GM23338 (cell line): Measurements from ENCODE around the gene SH3RF3. TPM values are rescaled to one million over a fixed set of nuclear protein-coding genes. Genes with fewer than 3 reads are reported as not detected.

ENCODE experiments used
- ATAC-seq: fragments of 200-7000 bp; cut with Tn5 transposase; 3 replicates; pipeline ENCODE4 v1.9.1; 2020
- DNase-seq: peaks from one replicate; pipeline ENCODE4 v3.0.0-alpha.2; 2015; ENCODE audit warnings: low spot score
- H2AFZ ChIP-seq: fragments of 200-600 bp; sonication (generic); 2 replicates; pipeline ENCODE4 v1.8.0; 2016; ENCODE audit warnings: antibody characterized with exemption, mild to moderate bottlenecking, moderate library complexity
- H3F3A ChIP-seq: fragments of 200-600 bp; sonication (generic); replicated peaks from 2 replicates; pipeline ENCODE4 v1.8.0; 2017; ENCODE audit warnings: antibody characterized with exemption, mixed run types, low read depth
- H3K27ac ChIP-seq: fragments of 200-600 bp; sonication (generic); 2 replicates; pipeline ENCODE4 v1.6.1; 2016; ENCODE audit warnings: low read depth
- H3K27me3 ChIP-seq: fragments of 200-600 bp; sonication (generic); 2 replicates; pipeline ENCODE4 v1.8.0; 2016; ENCODE audit warnings: mild to moderate bottlenecking, mixed run types, moderate library complexity; ENCODE audit not compliant: insufficient read depth
- H3K36me3 ChIP-seq: fragments of 200-600 bp; sonication (generic); 2 replicates; pipeline ENCODE4 v1.8.0; 2016; ENCODE audit warnings: mild to moderate bottlenecking; ENCODE audit not compliant: insufficient read depth
- H3K4me1 ChIP-seq: fragments of 200-600 bp; sonication (generic); 2 replicates; pipeline ENCODE4 v1.8.0; 2016; ENCODE audit warnings: mild to moderate bottlenecking, moderate library complexity; ENCODE audit not compliant: insufficient read depth
- H3K4me2 ChIP-seq: fragments of 200-600 bp; sonication (generic); 2 replicates; pipeline ENCODE4 v1.7.1; 2017; ENCODE audit warnings: mixed run types
- H3K4me3 ChIP-seq: fragments of 200-600 bp; sonication (generic); 2 replicates; pipeline ENCODE4 v1.6.1; 2016; ENCODE audit warnings: mixed run types
- H3K79me2 ChIP-seq: fragments of 200-600 bp; sonication (generic); replicated peaks from 2 replicates; pipeline ENCODE4 v1.8.0; 2017; ENCODE audit warnings: mild to moderate bottlenecking; ENCODE audit not compliant: insufficient read depth
- H3K9me2 ChIP-seq: fragments of 200-600 bp; sonication (generic); 2 replicates; pipeline ENCODE4 v1.8.0; 2017; ENCODE audit not compliant: insufficient read depth
- H4K20me1 ChIP-seq: fragments of 200-600 bp; sonication (generic); replicated peaks from 2 replicates; pipeline ENCODE4 v1.8.0; 2017; ENCODE audit warnings: mild to moderate bottlenecking; ENCODE audit not compliant: insufficient read depth
- H3K27ac Mint-ChIP-seq: 2 replicates; pipeline ENCODE4 v1.8.0; 2020; ENCODE audit warnings: inconsistent platforms, mild to moderate bottlenecking, moderate library complexity, mixed read lengths
- H3K27me3 Mint-ChIP-seq: 3 replicates; pipeline ENCODE4 v1.8.0; 2022; ENCODE audit warnings: low read depth, mild to moderate bottlenecking, moderate library complexity, mixed read lengths, inconsistent platforms; ENCODE audit not compliant: insufficient read depth, poor library complexity
- H3K36me3 Mint-ChIP-seq: 3 replicates; pipeline ENCODE4 v1.8.0; 2021; ENCODE audit warnings: low read depth, mild to moderate bottlenecking, inconsistent platforms, moderate library complexity, mixed read lengths
- H3K4me1 Mint-ChIP-seq: 3 replicates; pipeline ENCODE4 v1.8.0; 2020; ENCODE audit warnings: mild to moderate bottlenecking, inconsistent platforms, mixed read lengths
- H3K4me3 Mint-ChIP-seq: 3 replicates; pipeline ENCODE4 v1.8.0; 2021; ENCODE audit warnings: moderate library complexity, mild to moderate bottlenecking, inconsistent platforms, mixed read lengths
- H3K9me3 Mint-ChIP-seq: 3 replicates; pipeline ENCODE4 v1.8.0; 2020; ENCODE audit warnings: moderate library complexity, mild to moderate bottlenecking, inconsistent platforms, mixed read lengths
- CREB1 ChIP-seq: fragments of 250-450 bp; sonication (Bioruptor Pico); IDR thresholded peaks from 2 replicates; pipeline ENCODE4 v1.5.0; 2020; ENCODE audit warnings: low read depth, mild to moderate bottlenecking, moderate library complexity
- CTCF ChIP-seq, 2 experiments: fragments of 200-600 bp in 1 of 2; sonication (generic) in 1 of 2; conservative IDR thresholded peaks; 2 replicates each; pipeline versions ENCODE4 v1.5.1 to v1.6.1; 2016 to 2017; ENCODE audit warnings: antibody characterized with exemption in 2 of 2, low read depth in 2 of 2, mild to moderate bottlenecking in 2 of 2, moderate library complexity in 1 of 2
- EZH2 ChIP-seq: fragments of 200-600 bp; sonication (generic); IDR thresholded peaks from one replicate; pipeline ENCODE4 v1.8.0; 2017; ENCODE audit warnings: antibody characterized with exemption, mild to moderate bottlenecking, low read depth; ENCODE audit not compliant: unreplicated experiment
- EZH2phosphoT487 ChIP-seq: fragments of 200-600 bp; sonication (generic); IDR thresholded peaks from one replicate; pipeline ENCODE4 v1.8.1; 2018; ENCODE audit warnings: antibody characterized with exemption; ENCODE audit not compliant: unreplicated experiment
- NANOG ChIP-seq: IDR thresholded peaks from 2 replicates; pipeline ENCODE4 v1.6.1; 2016; ENCODE audit warnings: antibody characterized with exemption, borderline replicate concordance
- REST ChIP-seq: IDR thresholded peaks from one replicate; pipeline ENCODE4 v1.6.1; 2018; ENCODE audit warnings: antibody characterized with exemption; ENCODE audit not compliant: unreplicated experiment
- ZNF331 ChIP-seq: fragments of 250-450 bp; sonication (Bioruptor Pico); IDR thresholded peaks from 2 replicates; pipeline ENCODE4 v1.5.0; 2020; ENCODE audit warnings: low read depth, mild to moderate bottlenecking, moderate library complexity
- ZNF462 ChIP-seq: fragments of 250-450 bp; sonication (Bioruptor Pico); IDR thresholded peaks from 2 replicates; pipeline ENCODE4 v1.5.0; 2020; ENCODE audit warnings: mild to moderate bottlenecking, moderate library complexity
- polyA plus RNA-seq: library from polyadenylated mRNA; unstranded; fragments of >200 nt; fragmentation: Nextera tagmentation; extraction: Ambion mirVana; gene quantifications from 2 replicates; pipeline ENCODE4 v1.2.1, GENCODE V29; 2016
- total RNA-seq: library from RNA; depleted of rRNA; stranded (reverse); fragments of >200 nt; shearing (Covaris generic); gene quantifications from 2 replicates; pipeline ENCODE4 v1.2.3, GENCODE V29; 2014

The SH3RF3 gene
- total and polyA plus RNA-seq, 2 experiments from 2014 or later, result 0.11 to 0.63 TPM

GRCh38 chr2:109138449-109138848, 9.4 kb downstream of the SH3RF3 start (continued):
- TF ChIP-seq ZNF462 (no peak), EZH2phosphoT487 (no peak), CREB1 (CRISPR knock-in tag) (no peak), ZNF331 (CRISPR knock-in tag) (no peak)

- Mint-ChIP-seq H3K4me1 (peaks cover 8% of the 10 kb centered on the region; the same call in 2 of the 3 replicates), H3K36me3 (no peaks in the 10 kb centered on the region), H3K27me3 (peaks cover 2% of the 10 kb centered on the region), H3K9me3 (no peaks in the 10 kb centered on the region), H3K27ac (no peak overlapping the region), H3K4me3 (no peak overlapping the region)
- DNase-seq (no peak), ATAC-seq (no peak)
- no peaks in the 10 kb centered on the region for H3K36me3 ChIP-seq
- TF ChIP-seq EZH2 (no peak), CTCF (conservative IDR thresholded peaks at IDR 0.05; ENCODE audit: low read depth in 2 of 2) (no peak), REST (no peak), EZH2phosphoT487 (no peak), NANOG (no peak)
- H2AFZ ChIP-seq, result no peak overlapping the region
- no peaks in the 10 kb centered on the region for H3K9me2 ChIP-seq
- no peaks in the 10 kb centered on the region for H3K27me3 ChIP-seq
- H3K4me1 ChIP-seq, result no peaks in the 10 kb centered on the region
- no peaks in the 10 kb centered on the region for H3F3A ChIP-seq
- H3K4me2 ChIP-seq, result no peak overlapping the region
- no peaks in the 10 kb centered on the region for H4K20me1 ChIP-seq
- no peak overlapping the region for H3K27ac ChIP-seq
- H3K79me2 ChIP-seq, result no peaks in the 10 kb centered on the region
- H3K4me3 ChIP-seq, result no peak overlapping the region
These were observed 10.0 kb downstream of the SH3RF3 start for GRCh38 chr2:109139002-109139401.
